CD1c-positive myeloid dendritic cell (primary cell): ENCODE measurements around the gene NCKAP5.

Experiments used
- DNase-seq: peaks from one replicate; pipeline ENCODE4 v3.0.0-alpha.2; 2016; ENCODE audit errors: extremely low spot score

The NCKAP5 gene

DNA sequence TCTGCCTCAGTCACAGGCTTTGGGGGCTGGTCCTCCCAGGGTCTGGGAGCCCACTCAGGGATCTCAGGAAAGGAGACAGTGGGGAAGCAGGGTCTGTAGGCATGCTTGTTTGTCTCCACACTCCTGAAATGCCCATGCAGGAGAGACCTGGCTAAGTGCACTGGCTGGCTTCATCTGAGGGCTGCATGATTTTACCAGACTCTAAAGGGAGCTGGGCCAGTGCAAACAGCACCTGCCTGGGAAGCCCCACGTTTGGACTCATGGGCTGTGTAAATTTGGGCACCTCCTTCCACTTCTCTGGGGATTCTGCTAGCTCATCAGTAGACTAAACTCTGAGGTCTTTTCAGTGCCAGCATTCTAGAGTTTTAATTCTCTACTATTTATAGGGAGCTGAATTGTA, 931.9 kb downstream of the NCKAP5 start:
- no peak for DNase-seq

DNA sequence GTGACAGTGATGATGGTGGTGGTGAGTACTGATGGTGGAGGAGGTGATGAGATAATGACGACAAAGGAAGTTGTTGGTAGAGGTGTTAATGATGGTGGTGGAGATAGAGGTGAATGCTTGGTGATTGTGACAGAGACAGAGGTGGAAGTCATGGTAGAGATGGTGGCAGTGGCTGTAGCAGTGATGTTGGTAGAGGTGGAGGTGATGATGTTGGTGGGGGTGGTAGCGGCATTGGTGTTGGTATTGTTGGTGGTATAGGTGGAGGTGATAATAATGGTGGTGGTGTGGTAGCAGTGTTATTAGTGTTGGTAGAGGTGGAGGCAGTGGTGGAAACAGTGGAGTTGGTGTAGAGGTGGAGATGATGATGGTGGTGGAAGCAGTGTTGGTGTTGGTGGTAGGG, 934.6 kb downstream of the NCKAP5 start:
- DNase-seq, result no peak

DNA sequence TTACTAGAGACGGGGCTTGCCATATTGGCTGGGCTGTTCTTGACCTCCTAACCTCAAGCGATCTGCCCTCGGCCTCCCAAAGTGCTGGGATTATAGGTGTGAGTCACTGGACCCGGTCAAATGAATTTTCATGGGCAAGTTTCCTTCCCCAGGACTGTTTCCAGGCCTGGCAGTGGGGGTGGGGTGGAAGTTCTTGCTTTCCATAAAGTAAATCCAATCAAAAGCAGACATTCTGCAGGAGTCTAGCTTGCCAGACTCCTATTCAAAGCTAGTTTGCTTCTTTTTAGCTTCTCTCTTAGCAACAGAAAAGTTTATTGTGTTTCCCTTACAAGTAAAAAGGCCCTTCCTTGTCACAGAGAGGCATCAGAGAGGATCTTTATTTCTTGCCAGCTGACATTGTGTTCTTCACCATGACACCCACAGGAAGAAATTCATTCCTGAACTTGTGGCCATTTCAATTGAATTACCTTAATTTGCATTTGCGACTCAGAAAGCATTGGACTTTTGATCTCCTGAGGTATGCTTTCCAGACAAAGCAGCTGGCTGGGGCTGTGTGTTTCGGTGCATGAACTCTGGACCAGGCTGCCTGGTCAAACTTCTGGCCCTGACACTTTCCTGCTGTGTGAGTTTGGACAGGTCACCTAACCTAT, 936.1 kb downstream of the NCKAP5 start:
- no peak for DNase-seq

DNA sequence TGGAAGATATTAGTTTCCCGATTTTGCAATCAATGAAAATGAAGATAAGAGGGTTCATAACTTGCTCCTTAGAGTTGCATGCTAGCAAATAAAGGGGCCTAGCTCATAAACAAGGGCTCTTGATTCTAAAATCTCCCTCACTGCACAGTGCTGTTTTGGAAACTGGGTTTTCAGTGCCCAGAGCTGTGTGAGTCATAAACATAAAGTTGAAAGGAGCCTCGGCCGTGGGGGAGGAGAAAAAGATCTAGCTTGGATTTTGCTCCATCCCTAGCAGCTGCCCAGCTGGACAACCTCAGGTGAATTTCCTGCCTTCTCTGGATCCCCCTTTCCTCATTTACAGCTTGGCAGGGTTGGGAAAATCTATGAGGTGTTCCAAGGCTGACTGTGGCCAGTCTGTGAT, 940.7 kb downstream of the NCKAP5 start:
- DNase-seq, result no peak

DNA sequence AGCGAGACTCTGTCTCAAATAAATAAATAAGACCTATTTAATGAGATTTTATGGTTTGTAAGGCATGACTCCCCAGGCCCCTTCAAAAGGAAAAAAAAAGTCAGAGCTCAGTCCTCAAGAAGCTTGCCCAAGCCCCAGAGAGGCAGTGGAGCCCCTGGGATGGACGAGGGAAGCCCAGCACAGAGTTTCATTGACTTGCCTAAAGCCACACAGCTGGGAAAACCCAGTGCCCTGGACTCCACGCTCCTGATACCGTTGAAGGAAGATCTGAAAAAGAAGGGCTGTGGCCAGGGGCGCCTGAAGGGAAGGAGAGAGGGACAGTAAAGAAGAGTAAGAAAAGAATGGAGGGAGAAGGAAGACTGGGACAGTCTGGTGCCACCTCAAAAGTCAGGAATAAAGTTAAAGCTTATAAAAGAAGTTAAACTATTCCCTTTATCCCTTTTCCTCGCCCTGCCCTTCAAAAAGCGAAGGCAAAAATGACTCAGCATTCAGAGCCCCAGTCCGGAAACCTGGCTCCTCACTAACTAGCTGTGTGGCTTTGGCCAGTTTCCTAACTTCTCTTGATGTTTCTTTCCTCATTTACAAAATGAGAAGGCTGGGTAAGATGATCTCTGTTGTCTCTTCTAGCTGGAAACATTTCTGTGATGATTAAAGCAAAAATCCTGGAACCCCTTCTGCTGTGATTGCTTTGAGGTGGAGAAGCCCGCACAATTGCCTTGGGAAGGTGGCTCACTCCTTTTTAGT, 945.0 kb downstream of the NCKAP5 start:
- DNase-seq, result no peak
